NCI-H1092 (cell line): ENCODE measurements around the gene TXLNA.

Source experiments
- DNase-seq: peaks from one replicate; lab custom pipeline; 2025; lab: John Stamatoyannopoulos, UW

The TXLNA gene

GRCh38 chr1:32184650-32185049 is 5.2 kb downstream of the TXLNA start:
- DNase-seq: no peak

- DNase-seq: no peak
These were observed 6.6 kb downstream of the TXLNA start for GRCh38 chr1:32186077-32186476.

- DNase-seq: no peak
These were observed 7.0 kb downstream of the TXLNA start for GRCh38 chr1:32186491-32186890.

GRCh38 chr1:32187850-32188249 is 8.4 kb downstream of the TXLNA start:
- no peak for DNase-seq

GRCh38 chr1:32192220-32192948 is 12.9 kb downstream of the TXLNA start:
- DNase-seq: no peak

- no peak for DNase-seq
These were observed 15.5 kb downstream of the TXLNA start for GRCh38 chr1:32194984-32195383.

GRCh38 chr1:32195531-32195930 is 16.1 kb downstream of the TXLNA start:
- DNase-seq: no peak

- no peak for DNase-seq
These were observed 16.7 kb downstream of the TXLNA start for GRCh38 chr1:32195972-32196823.

GRCh38 chr1:32197074-32197473 is 17.6 kb downstream of the TXLNA start:
- DNase-seq: no peak

- no peak for DNase-seq
These were observed 18.4 kb downstream of the TXLNA start for GRCh38 chr1:32197837-32198236.

- no peak for DNase-seq
These were observed 19.0 kb downstream of the TXLNA start for GRCh38 chr1:32198237-32199042.

GRCh38 chr1:32199043-32199716 is 19.7 kb downstream of the TXLNA start:
- no peak for DNase-seq

GRCh38 chr1:32199717-32200072 is 20.2 kb downstream of the TXLNA start:
- DNase-seq: peak; percentile 69

GRCh38 chr1:32200226-32201010 is 20.9 kb downstream of the TXLNA start, which contains the start of gene CCDC28B:
Gene CCDC28B (plus strand): TSS chr1:32200595. CDS start chr1:32201936, 1,341 bp downstream.
- peak; percentile 82 for DNase-seq

GRCh38 chr1:32201011-32201855 is 21.8 kb downstream of the TXLNA start:
- DNase-seq: peak; percentile 54

- no peak for DNase-seq
These were observed 25.5 kb downstream of the TXLNA start for GRCh38 chr1:32204943-32205361.

GRCh38 chr1:32205401-32206370 is 26.2 kb downstream of the TXLNA start, which contains the start of gene IQCC:
Gene IQCC (plus strand): TSS chr1:32205671. CDS start chr1:32205682, 11 bp downstream.
- peak; percentile 95 for DNase-seq

- no peak for DNase-seq
These were observed 29.0 kb downstream of the TXLNA start for GRCh38 chr1:32208469-32208868.

- DNase-seq: peak; percentile 90
These were observed 29.4 kb downstream of the TXLNA start, which contains the start of gene DCDC2B for GRCh38 chr1:32208891-32209328. Gene DCDC2B (plus strand): TSS chr1:32209089. CDS start chr1:32209094, 5 bp downstream.
